H1 (cell line): ENCODE measurements around the gene EPS8. TPM values are rescaled to one million over a fixed set of nuclear protein-coding genes. Genes with fewer than 3 reads are reported as not detected.

ENCODE experiments used
- CTCF ChIA-PET: fragments of 300-600 bp; sonication (Branson Sonifier 250); formaldehyde crosslinking; loops from one replicate; lab custom pipeline; 2021; ENCODE audit not compliant: partially characterized antibody; lab: Charles Lee
- POLR2A ChIA-PET: fragments of 300-600 bp; sonication (Branson Sonifier 250); formaldehyde crosslinking; loops from one replicate; lab custom pipeline; 2021; ENCODE audit warnings: inconsistent platforms; ENCODE audit not compliant: partially characterized antibody; lab: Charles Lee
- DNase-seq, 2 experiments: peaks; one replicate each; pipeline versions ENCODE4 v3.0.0 to v3.0.0-alpha.2; 2010 to 2022; ENCODE audit warnings: low spot score in 2 of 2, low read depth in 1 of 2, mixed read lengths in 1 of 2
- FAIRE-seq: peaks from 2 replicates; lab custom pipeline; 2011; peaks lifted over from hg19 to GRCh38; lab: Jason Lieb, UNC
- H2AFZ ChIP-seq: 2 replicates; pipeline ENCODE4 v1.8.1; 2012; ENCODE audit warnings: low read length, inconsistent platforms
- H2AK5ac ChIP-seq: 2 replicates; pipeline ENCODE4 v1.6.1; 2013; ENCODE audit warnings: low read depth, low read length
- H2BK120ac ChIP-seq: replicated peaks from 2 replicates; pipeline ENCODE3; 2013; ENCODE audit warnings: low read depth, low read length, inconsistent platforms
- H2BK12ac ChIP-seq: 2 replicates; pipeline ENCODE4 v1.6.1; 2013; ENCODE audit warnings: low read depth, low read length
- H2BK15ac ChIP-seq: 2 replicates; pipeline ENCODE4 v1.6.1; 2013; ENCODE audit warnings: low read length
- H2BK20ac ChIP-seq: 2 replicates; pipeline ENCODE4 v1.6.1; 2013; ENCODE audit warnings: low read length
- H2BK5ac ChIP-seq: 2 replicates; pipeline ENCODE4 v1.6.1; 2013; ENCODE audit warnings: low read depth, low read length
- H3K14ac ChIP-seq: 2 replicates; pipeline ENCODE4 v1.6.1; 2013; ENCODE audit warnings: inconsistent platforms; ENCODE audit not compliant: insufficient read length
- H3K18ac ChIP-seq: 2 replicates; pipeline ENCODE4 v1.6.1; 2013; ENCODE audit warnings: low read length; ENCODE audit errors: extremely low read depth
- H3K23ac ChIP-seq: 2 replicates; pipeline ENCODE4 v1.6.1; 2013; ENCODE audit warnings: inconsistent platforms; ENCODE audit not compliant: insufficient read length
- H3K23me2 ChIP-seq: 2 replicates; pipeline ENCODE4 v1.6.1; 2013; ENCODE audit warnings: low read depth, low read length
- H3K27ac ChIP-seq: 2 replicates; pipeline ENCODE4 v1.6.1; 2011; ENCODE audit warnings: low read depth, low read length, inconsistent platforms
- H3K27me3 ChIP-seq, 4 experiments: replicated peaks in 1 of 4; 1 replicate in 1 of 4; 2 replicates in 3 of 4; pipeline versions ENCODE4 v1.6.1 to v1.8.1; 2011 to 2013; ENCODE audit warnings: low read length in 3 of 4, mild to moderate bottlenecking in 3 of 4, inconsistent platforms in 2 of 4, mixed read lengths in 2 of 4, moderate library complexity in 1 of 4; ENCODE audit not compliant: control insufficient read depth in 3 of 4, insufficient read depth in 3 of 4; ENCODE audit errors: extremely low read depth in 1 of 4
- H3K36me3 ChIP-seq, 4 experiments: 2 replicates each; pipeline versions ENCODE4 v1.6.1 to v1.8.1; 2011 to 2013; ENCODE audit warnings: mild to moderate bottlenecking in 4 of 4, low read length in 3 of 4, moderate library complexity in 2 of 4, control low read depth in 1 of 4, inconsistent platforms in 1 of 4; ENCODE audit not compliant: insufficient read depth in 4 of 4, control insufficient read depth in 2 of 4
- H3K4ac ChIP-seq: replicated peaks from 2 replicates; pipeline ENCODE3; 2013; ENCODE audit warnings: low read length, low read depth, mixed read lengths, inconsistent platforms; ENCODE audit not compliant: insufficient read length
- H3K4me1 ChIP-seq, 4 experiments: replicated peaks in 1 of 4; 1 replicate in 1 of 4; 2 replicates in 3 of 4; pipeline versions ENCODE4 v1.6.1 to v1.8.1; 2011 to 2013; ENCODE audit warnings: low read length in 3 of 4, inconsistent platforms in 2 of 4, mixed read lengths in 1 of 4; ENCODE audit not compliant: insufficient read depth in 4 of 4, control insufficient read depth in 3 of 4
- H3K4me2 ChIP-seq, 2 experiments: 2 replicates each; pipeline versions ENCODE4 v1.6.1 to v1.8.1; 2011 to 2013; ENCODE audit warnings: low read depth in 2 of 2, low read length in 2 of 2, control low read depth in 1 of 2, inconsistent platforms in 1 of 2, mild to moderate bottlenecking in 1 of 2; ENCODE audit not compliant: insufficient read depth in 1 of 2
- H3K4me3 ChIP-seq, 4 experiments: fragments of 200-600, 300-600 bp in 1 of 4; sonication (generic), shearing (Covaris generic), sonication (Bioruptor Twin) in 1 of 4; 2 replicates each; pipeline versions ENCODE4 v1.5.1 to v1.8.1; 2011 to 2016; ENCODE audit warnings: low read length in 4 of 4, low read depth in 3 of 4, control low read depth in 2 of 4, inconsistent platforms in 2 of 4, mild to moderate bottlenecking in 2 of 4, mixed read lengths in 1 of 4, moderate library complexity in 1 of 4; ENCODE audit not compliant: insufficient read depth in 2 of 4; ENCODE audit errors: extremely low read depth in 1 of 4
- H3K56ac ChIP-seq: replicated peaks from 2 replicates; pipeline ENCODE3; 2013; ENCODE audit warnings: low read depth, mild to moderate bottlenecking, mixed read lengths, low read length, inconsistent platforms; ENCODE audit not compliant: insufficient read length
- H3K79me1 ChIP-seq: 2 replicates; pipeline ENCODE4 v1.6.1; 2013; ENCODE audit warnings: low read depth, low read length, control low read depth
- H3K79me2 ChIP-seq, 2 experiments: 2 replicates each; pipeline versions ENCODE4 v1.6.1 to v1.8.1; 2012 to 2013; ENCODE audit warnings: low read length in 2 of 2, mild to moderate bottlenecking in 2 of 2, inconsistent platforms in 1 of 2; ENCODE audit not compliant: insufficient read depth in 2 of 2, control insufficient read depth in 1 of 2
- H3K9ac ChIP-seq, 4 experiments: replicated peaks in 1 of 4; 1 replicate in 1 of 4; 2 replicates in 3 of 4; pipeline versions ENCODE4 v1.6.1 to v1.8.1; 2011 to 2013; ENCODE audit warnings: low read depth in 3 of 4, low read length in 3 of 4, control low read depth in 2 of 4, mild to moderate bottlenecking in 2 of 4, moderate library complexity in 2 of 4, inconsistent platforms in 1 of 4; ENCODE audit errors: extremely low read depth in 1 of 4
- H3K9me3 ChIP-seq, 2 experiments: 2 replicates each; pipeline versions ENCODE4 v1.6.1 to v1.8.1; 2012 to 2013; ENCODE audit warnings: mild to moderate bottlenecking in 2 of 2, moderate library complexity in 2 of 2, control low read depth in 1 of 2, inconsistent platforms in 1 of 2, low read depth in 1 of 2, low read length in 1 of 2, mixed read lengths in 1 of 2; ENCODE audit not compliant: insufficient read depth in 2 of 2
- H4K20me1 ChIP-seq, 2 experiments: replicated peaks in 1 of 2; 2 replicates each; pipeline versions ENCODE3 to v1.8.1; 2011 to 2013; ENCODE audit warnings: inconsistent platforms in 2 of 2, low read length in 2 of 2, mild to moderate bottlenecking in 1 of 2; ENCODE audit not compliant: insufficient read depth in 2 of 2, control insufficient read depth in 1 of 2
- H4K5ac ChIP-seq: 2 replicates; pipeline ENCODE4 v1.6.1; 2013; ENCODE audit warnings: low read length, low read depth, mixed read lengths, inconsistent platforms; ENCODE audit not compliant: insufficient read length
- H4K8ac ChIP-seq: 2 replicates; pipeline ENCODE4 v1.8.0; 2013; ENCODE audit warnings: mild to moderate bottlenecking, moderate library complexity, low read length, inconsistent platforms; ENCODE audit not compliant: insufficient read depth; ENCODE audit errors: extremely low read depth
- H4K91ac ChIP-seq: replicated peaks from 2 replicates; pipeline ENCODE3; 2013; ENCODE audit warnings: low read length, mixed read lengths, inconsistent platforms; ENCODE audit not compliant: insufficient read length
- ZNF274 ChIP-seq: IDR thresholded peaks from 2 replicates; pipeline ENCODE4 v1.7.0; 2012; ENCODE audit warnings: low read length, borderline replicate concordance; ENCODE audit errors: extremely low read depth
- WGBS, 2 experiments: shearing (Covaris generic) in 1 of 2; methylation state at CpG; one replicate each; pipeline versions ENCODE4 v1.1.6 to v1.1.7; 2013 to 2015; ENCODE audit warnings: low lambda C conversion rate in 2 of 2, mixed read lengths in 2 of 2, inconsistent platforms in 1 of 2, low coverage in 1 of 2, missing lambda C conversion rate in 1 of 2; ENCODE audit not compliant: insufficient replicate concordance in 2 of 2, insufficient coverage in 1 of 2, insufficient read length in 1 of 2; ENCODE audit errors: extremely low coverage in 1 of 2, missing lambda C conversion rate in 1 of 2; 5-methylcytosine and 5-hydroxymethylcytosine counted together
- polyA plus RNA-seq, 7 experiments: library from polyadenylated mRNA; depleted of rRNA in 3 of 7; stranded (reverse) in 5 of 7; unstranded in 2 of 7; fragments of >200 nt in 5 of 7; fragments of 200-250 nt in 2 of 7; gene quantifications; 1 replicate in 5 of 7; 2 replicates in 1 of 7; 4 replicates in 1 of 7; pipeline versions ENCODE4 v1.2.1 to v1.2.3, GENCODE V29; 2011 to 2013; ENCODE audit warnings: missing spikeins in 2 of 7, mixed read lengths in 2 of 7
- total RNA-seq: library from RNA; stranded (reverse); fragmentation: NEBNext Ultra II Directional; extraction: Animal tissue kit (Norgen Biotek cat#: 25700); gene quantifications from 2 replicates; pipeline ENCODE4 v1.2.1, GENCODE V29; 2021

Gene EPS8
- total and polyA plus RNA-seq, 2 of the 8 experiments (the other 6 are each of a cell fraction or from before 2014, with no cell fraction given), result 3.0 to 4.6 TPM

- Histone ChIP-seq H3K9me3 (no peaks in the 10 kb centered on the region), H3K23ac (no peak overlapping the region), H3K79me1 (no peaks in the 10 kb centered on the region), H4K8ac (no peak overlapping the region), H4K20me1 (no peaks in the 10 kb centered on the region), H3K27me3 (no peaks in the 10 kb centered on the region), H2BK20ac (no peak overlapping the region), H3K4ac (no peak overlapping the region), H2AK5ac (no peak overlapping the region), H2BK120ac (no peak overlapping the region), H4K5ac (no peak overlapping the region), H3K23me2 (no peaks in the 10 kb centered on the region; the same call in 1 of the 2 replicates), H3K9ac (no peak overlapping the region), H3K79me2 (no peaks in the 10 kb centered on the region), H2AFZ (0 out of 2 replicates have a peak overlapping the region, but pooled peaks have one; percentile 6), H3K18ac (no peak overlapping the region), H3K27ac (no peak overlapping the region), H2BK12ac (no peak overlapping the region), H3K4me1 (no peaks in the 10 kb centered on the region; a peak in 1 of 7 replicates), H2BK15ac (no peak overlapping the region), H3K56ac (no peak overlapping the region), H4K91ac (peak overlapping the region; percentile 33), H3K4me2 (no peak overlapping the region), H3K14ac (no peak overlapping the region), H3K4me3 (no peak overlapping the region), H2BK5ac (no peak overlapping the region), H3K36me3 (no peaks in the 10 kb centered on the region)
- FAIRE-seq, result no peak
- CTCF ChIA-PET, result no interaction called here
- WGBS, 2 experiments, result 94% methylated on average over 6 of the region's 6 CpGs; no CpG with 5 or more reads in 1 of the 2 experiments
- DNase-seq, result no peak
- POLR2A ChIA-PET, result no interaction called here
- no peak for TF ChIP-seq ZNF274
These were observed 12.9 kb upstream of the EPS8 start for GRCh38 chr12:15801770-15802744.
